Non-pigmented ciliary epithelial cell (primary cell): ENCODE results near the gene ABTB2.
"Not testable (repeated sequence)": the region's sequence is repeated elsewhere in the genome, so short reads cannot be mapped to it uniquely, and the experiment has no call there.

ENCODE experiments used
- DNase-seq: peaks from one replicate; pipeline ENCODE4 v3.0.0-alpha.2; 2010; ENCODE audit warnings: low read depth

Gene ABTB2

DNA sequence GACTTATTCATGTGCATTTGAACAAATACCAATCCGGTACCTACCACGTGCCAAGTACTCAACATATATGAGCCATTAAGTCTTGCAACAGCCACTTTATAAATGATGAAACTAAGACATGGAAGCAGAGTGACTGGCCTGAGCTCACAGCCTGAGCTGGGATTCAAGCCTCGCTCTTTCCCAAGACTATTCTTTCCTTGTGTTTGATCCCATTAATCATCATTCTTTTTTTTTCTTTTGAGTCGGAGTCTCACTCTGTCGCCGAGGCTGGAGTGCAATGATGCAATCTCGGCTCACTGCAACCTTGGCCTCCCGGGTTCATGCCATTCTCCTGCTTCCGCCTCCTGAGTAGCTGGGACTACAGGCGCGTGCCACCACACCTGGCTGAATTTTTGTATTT lies 119.3 kb downstream of the ABTB2 start:
- DNase-seq, result no peak

DNA sequence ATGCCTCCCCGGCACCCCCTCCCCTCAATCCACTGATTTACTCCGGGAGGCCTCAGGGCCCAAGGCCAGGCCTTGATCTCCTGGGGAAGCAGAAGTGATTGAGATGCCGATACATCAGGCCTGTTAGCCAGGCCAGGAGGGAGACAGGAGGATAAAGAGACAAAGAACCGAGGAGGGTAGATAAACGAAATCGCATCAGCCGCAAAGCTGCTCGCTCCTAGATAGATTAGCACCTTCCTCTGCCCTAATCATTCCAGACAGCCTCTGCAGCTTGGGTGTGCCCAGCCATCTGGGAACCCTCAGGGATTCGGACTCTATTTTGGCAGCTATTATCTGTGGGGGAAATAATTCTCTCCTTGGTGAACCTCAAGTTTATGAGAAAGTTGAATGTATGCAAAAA lies 121.2 kb downstream of the ABTB2 start:
- no peak for DNase-seq

DNA sequence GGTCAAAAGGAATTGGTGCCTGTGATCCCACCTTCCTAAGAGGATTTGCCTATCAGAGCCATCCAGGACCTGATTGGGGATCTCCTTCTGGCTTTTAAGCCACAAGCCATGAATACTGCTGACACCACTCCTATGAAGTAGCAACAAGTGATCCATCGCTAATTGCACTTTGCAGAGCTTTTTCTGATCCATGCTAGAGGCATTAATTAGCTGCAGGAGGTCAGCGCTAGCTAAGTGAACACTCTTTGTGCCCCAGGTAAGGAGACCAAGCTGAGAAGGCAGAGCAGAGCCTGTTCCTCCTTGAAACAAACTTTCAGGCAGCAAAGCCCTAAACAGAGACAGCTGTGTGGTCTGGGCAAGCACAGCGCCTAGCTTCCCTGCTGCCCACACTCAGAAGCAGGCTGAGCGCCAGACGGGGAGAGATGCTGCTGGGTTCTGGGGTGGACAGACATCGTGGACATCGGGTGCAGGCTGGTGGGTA lies 122.2 kb downstream of the ABTB2 start:
- no peak for DNase-seq

DNA sequence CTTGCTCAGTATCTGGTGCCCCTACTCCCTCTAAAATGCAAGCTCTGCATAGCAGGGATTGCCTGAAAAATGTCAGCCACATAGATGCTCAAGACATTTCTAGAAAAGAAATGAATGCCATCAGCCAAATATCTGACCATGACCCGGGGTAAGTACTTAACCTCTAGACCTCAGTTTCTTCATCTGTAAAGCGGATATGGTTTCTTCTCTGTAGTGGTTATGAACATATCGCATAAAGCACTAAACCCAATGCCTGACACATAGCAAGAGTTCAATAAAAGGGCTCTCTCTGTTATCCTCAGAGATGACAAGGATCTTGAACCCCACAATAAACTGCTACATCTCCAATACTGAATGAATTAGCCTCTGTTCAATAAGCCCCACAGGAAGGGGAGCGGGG lies 122.6 kb downstream of the ABTB2 start:
- no peak for DNase-seq

DNA sequence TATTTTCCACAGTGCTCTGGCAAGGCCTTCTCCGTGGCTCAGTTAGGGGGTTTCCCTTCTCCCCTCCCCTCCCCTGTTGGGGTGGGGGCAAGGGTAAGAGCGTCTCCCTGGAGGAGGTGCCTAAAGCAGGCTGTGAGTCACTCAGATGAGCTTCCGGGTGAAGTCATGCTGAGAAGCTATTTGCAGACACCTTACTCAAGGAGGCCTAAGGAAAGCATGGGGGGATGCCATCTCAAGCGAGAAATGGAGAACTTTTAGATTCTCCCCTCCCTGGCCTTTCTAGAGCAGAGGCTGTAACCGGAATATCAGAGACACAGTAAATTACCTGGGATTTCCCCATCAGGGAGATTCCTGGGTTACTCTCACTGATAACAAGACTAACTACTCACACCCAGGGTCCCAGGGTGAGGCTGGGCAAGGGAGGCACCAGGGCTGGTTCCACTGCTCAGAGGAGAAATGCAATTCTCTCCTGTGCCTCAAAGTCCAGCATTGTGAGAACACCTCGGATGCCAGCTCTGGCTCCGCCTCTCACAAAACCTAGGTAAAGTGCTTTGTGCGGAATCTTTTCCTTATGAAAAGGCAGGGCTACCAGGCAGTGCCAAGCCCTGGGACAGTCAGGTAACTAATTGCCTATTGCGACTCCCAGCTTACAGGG lies 123.6 kb downstream of the ABTB2 start:
- DNase-seq, result peak; percentile 54

DNA sequence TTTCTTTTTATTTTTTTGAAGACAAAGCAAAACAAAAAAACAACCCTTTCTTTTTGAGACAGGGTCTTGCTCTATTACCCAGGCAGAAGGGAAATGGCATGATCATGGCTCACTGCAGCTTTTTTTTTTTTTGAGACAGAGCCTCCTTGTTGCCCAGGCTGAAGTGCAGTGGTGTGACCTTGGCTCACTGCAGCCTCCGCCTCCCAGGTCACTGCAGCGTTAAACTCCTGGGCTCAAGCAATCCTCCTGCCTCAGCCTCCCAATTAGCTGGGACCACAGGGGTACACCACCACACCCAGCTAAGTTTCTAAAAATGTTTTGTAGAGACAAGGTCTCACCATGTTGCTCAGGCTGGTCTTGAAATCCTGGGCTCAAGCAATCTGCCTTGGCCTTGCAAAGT lies 124.6 kb downstream of the ABTB2 start:
- DNase-seq, result no peak

DNA sequence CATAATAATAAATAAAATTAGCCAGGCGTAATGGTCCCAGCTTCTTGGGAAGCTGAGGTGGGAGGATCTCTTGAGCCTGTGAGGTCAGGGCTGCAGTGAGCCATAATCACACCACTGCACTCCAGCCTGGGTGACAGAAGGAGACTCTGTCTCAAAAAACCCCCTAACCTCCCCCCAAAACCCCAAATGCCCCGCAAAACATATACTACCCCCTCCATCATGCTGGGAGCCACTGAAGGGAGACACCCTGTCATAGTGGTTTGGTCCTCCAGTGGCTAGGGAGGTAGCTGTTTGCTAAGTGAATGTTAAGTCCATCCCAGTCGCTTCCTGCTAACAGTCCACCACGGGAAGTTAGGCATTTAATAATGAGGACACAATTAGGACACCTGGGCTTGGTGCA lies 125.0 kb downstream of the ABTB2 start:
- DNase-seq, result no peak

DNA sequence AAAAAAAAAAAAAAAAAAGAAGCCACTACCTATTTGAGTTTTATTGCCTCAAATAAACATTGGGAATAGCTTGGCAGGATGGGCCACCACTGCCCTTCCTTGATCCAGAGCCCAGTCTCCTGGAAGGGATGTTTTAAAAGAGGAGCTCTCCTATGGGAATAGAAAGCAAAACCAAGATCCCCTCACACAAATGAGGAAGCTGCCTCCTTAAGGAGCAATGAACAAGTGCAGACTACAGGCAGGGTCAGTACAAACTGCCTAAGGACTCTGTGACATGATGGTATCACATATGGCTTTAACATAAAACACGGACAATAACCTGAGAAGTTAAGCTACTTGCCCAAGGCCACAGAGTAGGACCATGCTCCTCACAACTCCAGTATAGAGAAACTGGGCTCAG lies 131.6 kb downstream of the ABTB2 start:
- no peak for DNase-seq

DNA sequence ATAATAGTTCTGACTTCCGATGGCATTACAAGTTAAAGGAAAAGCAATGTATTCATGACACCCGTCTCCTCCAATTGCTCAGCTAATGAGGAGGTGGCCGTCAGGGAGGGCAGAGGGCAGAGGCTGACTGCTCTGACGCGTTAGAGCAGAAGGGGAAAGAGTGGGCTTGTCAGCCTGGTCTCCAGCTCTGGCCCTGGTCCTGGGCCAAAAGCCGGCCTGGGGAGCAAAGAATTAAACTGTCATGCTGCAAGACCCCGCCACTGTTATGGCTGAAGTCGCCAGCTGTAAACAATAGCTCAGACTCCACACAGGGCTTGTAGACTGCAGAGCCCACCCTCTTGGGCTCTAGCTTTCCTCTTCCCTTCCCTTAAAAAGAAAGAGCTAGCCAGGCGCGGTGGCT lies 132.7 kb downstream of the ABTB2 start:
- no peak for DNase-seq

DNA sequence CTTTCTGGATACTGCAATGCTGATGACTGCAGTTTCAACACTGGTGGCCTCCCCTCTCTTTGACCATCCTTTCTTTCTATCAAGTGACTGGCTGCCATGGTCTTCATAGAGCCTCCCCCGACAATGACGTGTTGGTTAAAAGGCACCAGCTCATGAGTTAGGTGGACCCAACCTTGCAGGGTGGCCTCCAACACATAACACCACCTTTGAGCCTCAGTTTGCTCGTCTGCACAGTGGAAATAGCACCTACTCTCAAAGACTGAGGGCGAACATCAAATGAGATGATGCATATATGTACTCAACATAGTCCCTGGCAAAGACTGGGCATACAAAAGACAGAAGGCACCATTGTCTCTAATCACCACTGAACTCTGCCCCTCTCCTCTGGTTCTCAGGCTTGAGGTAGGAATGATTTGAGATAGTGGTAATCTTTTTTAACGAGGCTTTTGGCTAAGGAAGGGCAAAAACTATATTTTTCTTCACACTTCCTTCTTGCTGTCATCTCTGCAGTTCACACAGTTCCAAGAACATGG lies 133.3 kb downstream of the ABTB2 start:
- no peak for DNase-seq

DNA sequence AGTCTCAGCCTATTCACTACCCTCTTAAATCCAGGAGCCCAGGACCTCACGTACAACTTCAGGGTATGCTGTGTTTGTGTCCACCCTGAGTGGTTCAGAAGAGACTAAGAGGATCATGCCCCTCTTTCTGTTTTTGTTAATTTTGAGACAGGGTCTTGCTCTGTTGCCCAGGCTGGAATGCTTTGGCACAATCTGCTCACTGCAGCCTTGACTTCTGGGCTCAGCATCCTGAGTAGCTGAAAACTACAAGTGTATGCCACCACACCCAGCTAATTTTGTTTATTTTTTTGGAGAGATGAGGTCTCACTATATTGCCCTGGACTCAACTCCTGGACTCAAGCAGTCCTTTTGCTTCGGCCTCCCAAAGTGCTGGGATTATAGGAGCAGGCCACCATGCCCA lies 133.9 kb downstream of the ABTB2 start:
- no peak for DNase-seq

DNA sequence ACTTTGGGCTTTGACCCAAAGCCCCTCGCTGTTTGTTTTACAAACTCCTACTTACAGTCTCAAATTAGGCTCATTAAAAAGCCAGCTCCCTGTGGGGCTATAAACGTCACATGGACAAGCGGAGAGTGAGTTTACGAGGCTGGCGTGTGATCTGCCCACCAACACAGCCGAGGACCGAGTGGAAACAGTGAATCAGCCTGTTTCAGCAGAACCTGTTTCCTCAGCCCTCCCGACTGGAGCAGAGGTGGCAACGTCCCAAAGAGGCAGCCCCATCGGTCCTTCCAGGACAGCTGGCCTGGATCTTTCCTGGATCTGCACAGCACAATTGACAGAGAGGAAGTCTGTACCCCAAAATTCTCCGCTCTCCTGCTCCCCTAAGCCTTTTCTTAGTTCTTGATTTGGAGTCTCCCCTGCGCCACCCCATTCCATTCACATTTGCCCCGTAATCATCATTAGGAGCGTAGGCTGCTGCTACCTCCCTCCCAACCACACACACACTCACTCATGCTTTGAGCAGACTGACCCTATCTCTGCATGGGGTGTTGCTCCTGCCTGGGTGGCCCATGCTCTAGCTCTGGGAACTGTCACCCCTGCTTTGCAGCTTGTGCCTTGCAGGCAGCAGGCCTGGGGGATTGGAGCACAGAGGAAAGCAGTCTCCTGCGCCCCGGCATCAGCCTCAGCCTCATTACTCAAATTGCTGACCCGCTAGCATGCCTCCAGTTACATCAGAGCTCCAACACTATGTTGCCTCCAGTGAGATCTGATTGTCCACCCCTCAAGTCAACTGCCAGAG lies 134.6 kb downstream of the ABTB2 start:
- DNase-seq, result peak; percentile 57

DNA sequence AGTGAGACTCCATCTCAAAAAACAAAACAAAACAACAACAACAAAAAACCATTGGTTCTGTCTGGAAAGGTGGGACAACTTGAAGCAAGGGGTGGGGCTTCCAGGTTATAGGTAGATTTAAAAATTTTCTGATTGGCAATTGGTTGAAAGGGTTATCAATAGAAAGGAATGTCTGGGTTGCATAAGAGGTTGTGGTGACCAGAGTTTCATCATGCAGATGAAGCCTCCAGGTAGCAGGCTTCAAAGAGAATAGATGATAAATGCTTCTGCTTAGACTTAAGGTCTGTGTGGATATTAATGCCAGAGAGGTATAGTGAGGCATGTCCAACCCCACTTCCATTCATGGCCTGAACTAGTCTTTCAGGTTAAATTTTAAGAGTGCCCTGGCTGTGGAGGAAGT lies 135.8 kb downstream of the ABTB2 start:
- no peak for DNase-seq

DNA sequence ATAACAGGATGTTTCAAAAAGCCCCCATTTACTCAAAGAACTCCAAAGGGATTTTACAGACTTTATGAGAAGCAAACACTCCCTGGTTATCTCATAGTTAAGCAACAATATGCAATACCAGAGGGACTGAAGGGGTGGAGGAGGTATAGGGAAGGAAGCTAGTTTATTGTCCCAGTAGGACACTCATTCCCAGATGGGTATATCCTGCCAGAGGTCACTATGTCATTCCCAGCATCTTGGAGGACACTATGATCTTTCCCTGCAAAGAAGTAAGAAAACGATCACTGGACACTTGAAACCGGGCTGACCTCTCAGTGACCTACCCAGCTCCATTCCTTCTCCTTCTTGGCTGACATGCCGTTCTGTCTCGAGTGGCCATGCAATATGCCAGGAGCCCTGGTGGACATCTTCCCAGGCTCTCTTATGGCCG lies 137.9 kb downstream of the ABTB2 start:
- no peak for DNase-seq

DNA sequence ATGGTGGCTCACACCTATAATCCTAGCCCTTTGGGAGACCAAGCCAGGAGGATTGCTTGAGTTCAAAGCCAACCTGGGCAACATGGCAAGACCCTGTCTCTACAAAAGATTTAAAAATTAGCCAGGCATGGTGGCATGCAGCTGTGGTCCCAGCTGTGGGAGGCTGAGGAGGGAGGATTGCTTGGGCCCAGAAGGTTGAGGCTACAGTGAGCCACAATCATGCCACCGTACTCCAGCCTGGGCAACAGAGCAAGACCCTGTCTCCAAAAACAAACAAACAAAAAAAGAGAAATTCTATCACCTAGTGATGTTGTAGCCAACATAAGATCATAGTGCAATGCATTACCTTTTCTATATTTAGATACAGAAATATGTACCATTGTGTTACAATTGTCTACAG lies 138.5 kb downstream of the ABTB2 start:
- DNase-seq, result no peak

DNA sequence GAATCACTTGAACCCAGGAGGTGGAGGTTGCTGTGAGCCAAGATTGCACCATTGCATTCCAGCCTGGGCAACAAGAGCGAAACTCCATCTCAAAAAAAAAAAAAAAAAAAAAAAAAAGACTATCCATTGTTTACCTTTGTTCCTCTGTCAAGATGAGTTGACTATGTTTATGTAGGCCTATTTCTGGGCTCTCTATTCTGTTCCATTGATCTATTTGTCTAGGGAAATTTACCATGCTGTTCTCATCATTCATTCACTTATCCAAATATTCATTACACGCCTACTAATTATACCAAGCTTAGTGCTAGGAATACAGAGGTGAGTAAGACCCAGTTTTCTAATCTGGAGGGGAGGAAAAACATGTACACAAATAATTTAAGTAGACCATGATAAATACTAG lies 139.1 kb downstream of the ABTB2 start:
- DNase-seq, result not testable (repeated sequence)

DNA sequence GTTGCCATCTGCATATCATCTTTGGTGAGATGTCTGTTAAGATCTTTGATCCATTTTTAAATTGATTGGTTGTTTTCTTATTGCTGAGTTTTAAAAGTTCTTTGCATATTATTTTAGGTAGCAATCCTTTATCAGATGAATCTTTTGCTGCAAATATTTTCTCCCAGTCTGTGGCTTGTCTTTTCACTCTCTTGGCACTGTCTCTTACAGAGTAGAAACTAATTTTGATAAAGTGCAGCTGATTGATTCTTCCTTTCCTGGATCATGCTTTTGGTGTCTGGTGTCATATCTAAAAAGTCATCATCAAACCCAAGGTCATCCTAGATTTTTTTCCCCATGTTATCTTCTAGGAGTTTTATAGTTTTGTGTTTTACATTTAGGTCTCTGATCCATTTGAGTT lies 139.7 kb downstream of the ABTB2 start:
- no peak for DNase-seq

DNA sequence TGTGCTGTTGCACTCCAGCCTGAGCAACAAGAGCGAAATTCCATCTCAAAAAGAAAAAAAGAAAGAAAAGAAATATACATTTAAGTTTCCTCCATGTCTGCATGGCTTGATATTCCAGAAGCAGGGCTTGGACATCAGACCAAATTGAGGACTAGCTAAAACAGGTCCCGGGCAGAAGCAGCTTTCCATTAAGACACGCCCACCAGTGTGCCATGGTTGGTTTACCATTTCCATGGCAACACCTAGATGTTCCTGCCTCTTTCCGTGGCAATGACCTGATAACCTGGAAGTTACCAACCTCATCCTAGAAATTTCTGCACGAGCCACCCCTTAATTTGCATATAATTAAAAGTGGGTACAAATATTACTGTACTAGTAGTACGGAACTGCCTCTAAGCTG lies 141.1 kb downstream of the ABTB2 start:
- no peak for DNase-seq

DNA sequence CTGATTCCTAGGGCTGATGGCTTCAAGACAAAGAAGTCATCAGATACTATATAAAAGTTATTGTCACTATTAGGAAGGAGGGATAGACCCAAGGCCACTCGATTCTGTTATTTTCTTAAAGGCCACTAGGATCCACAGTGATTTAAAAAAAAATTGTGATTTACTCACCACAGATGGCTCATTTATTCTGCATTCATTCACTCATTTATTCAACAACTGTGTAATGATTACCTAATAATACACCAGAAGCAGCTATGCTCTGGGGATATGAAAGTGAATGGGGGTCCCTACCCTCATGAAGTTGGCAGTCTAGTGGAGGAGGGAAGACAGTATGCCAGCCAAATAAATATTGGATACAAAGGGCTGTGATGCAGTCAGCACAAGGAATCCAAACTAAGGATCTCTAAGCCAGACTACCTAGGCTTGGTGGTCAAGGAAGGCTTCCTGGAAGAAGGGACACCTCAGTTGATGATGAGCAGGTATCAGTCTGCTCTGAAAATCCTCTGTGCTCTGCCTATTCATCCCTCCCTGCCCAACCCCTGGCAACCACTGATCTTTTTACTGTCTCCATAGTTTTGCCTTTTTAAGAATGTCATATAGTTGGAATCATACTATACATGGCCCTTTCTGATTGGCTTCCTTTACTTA lies 141.9 kb downstream of the ABTB2 start:
- no peak for DNase-seq

DNA sequence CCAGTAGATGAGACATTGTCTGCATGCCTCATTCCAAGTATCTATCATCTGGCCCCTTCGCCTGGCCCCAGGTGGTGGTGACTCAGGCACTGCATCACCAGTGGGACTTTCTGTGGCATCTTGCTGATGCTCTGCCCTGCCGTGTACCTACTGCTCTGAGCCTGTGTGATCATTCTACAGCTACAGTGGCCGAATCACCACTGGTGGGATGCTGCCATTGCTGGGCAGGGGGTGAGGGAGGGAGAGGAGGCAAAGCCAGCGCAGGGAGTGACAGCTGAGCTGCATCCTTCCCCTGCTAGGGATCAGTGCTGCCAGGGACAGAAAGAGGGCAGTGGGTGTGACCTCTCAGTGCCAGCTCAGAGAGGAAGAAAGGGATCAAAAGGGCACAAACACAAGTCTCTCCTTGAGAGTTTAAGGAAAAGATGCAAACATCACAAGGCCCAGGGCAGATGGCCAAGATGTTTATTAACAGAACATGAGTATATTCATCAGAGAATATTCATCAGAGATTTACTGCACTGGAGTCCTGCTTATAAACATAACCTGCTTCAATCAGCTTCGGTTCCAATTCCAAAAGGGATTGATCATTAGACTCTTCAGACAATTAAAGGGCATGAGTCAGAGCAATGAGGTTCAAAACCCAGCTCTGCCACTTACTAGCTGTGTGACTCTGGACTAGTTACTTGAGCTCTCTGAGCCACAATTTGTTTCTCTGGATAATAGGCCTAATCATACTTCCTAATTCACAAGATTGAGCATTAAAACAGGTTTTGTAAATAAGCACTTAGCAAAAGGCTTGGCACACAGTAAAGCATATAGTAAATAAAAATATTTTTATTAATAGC lies 142.6 kb downstream of the ABTB2 start:
- DNase-seq, result no peak

DNA sequence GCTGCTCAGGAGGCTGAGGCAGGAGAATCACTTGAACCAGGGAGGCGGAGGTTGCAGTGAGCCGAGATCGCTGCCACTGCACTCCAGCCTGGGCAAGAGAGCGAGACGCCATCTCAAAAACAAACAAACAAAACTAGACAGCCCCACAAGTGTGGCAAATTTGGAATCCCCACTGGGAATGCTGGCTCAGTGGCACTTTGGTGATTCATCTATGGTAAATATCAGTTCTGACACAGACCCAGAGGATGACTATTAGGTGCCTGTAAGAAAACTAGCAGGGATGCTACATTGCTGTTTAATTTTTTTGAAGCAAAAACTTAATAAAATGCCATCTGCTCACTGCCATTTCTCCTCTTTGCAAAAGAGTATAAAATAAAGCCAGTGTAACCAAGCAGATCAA lies 144.4 kb downstream of the ABTB2 start:
- no peak for DNase-seq

DNA sequence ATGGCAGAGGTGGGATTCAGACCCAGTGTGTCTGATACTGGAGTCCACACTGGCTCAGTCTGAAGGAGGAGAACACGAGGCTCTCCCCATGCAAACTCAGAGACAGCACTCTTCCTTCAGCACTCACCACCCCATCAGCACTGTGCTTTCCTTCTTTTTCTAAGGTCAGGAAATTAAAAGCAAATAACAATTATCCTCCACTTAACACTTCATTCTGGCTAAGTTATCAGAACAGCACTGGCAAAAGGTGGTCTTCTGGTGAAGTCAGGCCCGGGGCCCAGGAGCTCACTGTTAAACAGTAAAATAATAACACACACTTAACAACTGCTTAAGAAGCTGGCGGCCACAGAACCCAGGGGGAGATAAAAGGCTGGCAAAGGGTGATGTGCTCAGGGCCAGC lies 145.2 kb downstream of the ABTB2 start:
- DNase-seq, result no peak
